Measurements from ENCODE around the gene PARG.
A peak's percentile ranks its signal among the peaks of the same experiment; 100 is the strongest.

Gene PARG

GRCh38 chr10:49776851-49777250 lies 165.0 kb downstream of the PARG start:
- no peak for TF ChIP-seq EP300 (IDR thresholded peaks at IDR 0.05; ENCODE audit: borderline replicate concordance)
- no peak for TF ChIP-seq EGR1 (IDR thresholded peaks at IDR 0.05)
- TF ChIP-seq RAD21 (IDR thresholded peaks at IDR 0.05; ENCODE audit: low read depth), result no peak
- TF ChIP-seq TEAD4 (IDR thresholded peaks at IDR 0.05), result no peak
- TF ChIP-seq REST (IDR thresholded peaks at IDR 0.05; ENCODE audit: low read depth), result peak; percentile 27; the same call in 1 of the 2 replicates

GRCh38 chr10:49775014-49775413 lies 166.8 kb downstream of the PARG start:
- TF ChIP-seq NFIC (IDR thresholded peaks at IDR 0.05) (no peak), FOXM1 (IDR thresholded peaks at IDR 0.05; ENCODE audit: borderline replicate concordance, low read depth) (no peak), REST (IDR thresholded peaks at IDR 0.05; ENCODE audit: low read depth) (no peak), TCF12 (IDR thresholded peaks at IDR 0.05; ENCODE audit: low read depth) (no peak), TAF1 (IDR thresholded peaks at IDR 0.05; ENCODE audit: low read depth) (no peak), RAD21 (IDR thresholded peaks at IDR 0.05; ENCODE audit: low read depth) (no peak), TEAD4 (IDR thresholded peaks at IDR 0.05) (no peak), CREB1 (IDR thresholded peaks at IDR 0.05; ENCODE audit: low read depth) (no peak), CEBPB (IDR thresholded peaks at IDR 0.05) (no peak), EP300 (IDR thresholded peaks at IDR 0.05; ENCODE audit: borderline replicate concordance) (no peak), EGR1 (IDR thresholded peaks at IDR 0.05) (no peak), ZBTB7A (IDR thresholded peaks at IDR 0.05; ENCODE audit: low read depth) (no peak), YY1 (IDR thresholded peaks at IDR 0.05; ENCODE audit: low read depth) (no peak)
- TF ChIP-seq, protein P1, sequence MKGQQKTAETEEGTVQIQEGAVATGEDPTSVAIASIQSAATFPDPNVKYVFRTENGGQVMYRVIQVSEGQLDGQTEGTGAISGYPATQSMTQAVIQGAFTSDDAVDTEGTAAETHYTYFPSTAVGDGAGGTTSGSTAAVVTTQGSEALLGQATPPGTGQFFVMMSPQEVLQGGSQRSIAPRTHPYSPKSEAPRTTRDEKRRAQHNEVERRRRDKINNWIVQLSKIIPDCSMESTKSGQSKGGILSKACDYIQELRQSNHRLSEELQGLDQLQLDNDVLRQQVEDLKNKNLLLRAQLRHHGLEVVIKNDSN (IDR thresholded peaks at IDR 0.05), result no peak
- TF ChIP-seq, protein P2, sequence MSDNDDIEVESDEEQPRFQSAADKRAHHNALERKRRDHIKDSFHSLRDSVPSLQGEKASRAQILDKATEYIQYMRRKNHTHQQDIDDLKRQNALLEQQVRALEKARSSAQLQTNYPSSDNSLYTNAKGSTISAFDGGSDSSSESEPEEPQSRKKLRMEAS (IDR thresholded peaks at IDR 0.05), result no peak

GRCh38 chr10:49769692-49770091 lies 172.1 kb downstream of the PARG start:
- no peak for TF ChIP-seq CEBPB (IDR thresholded peaks at IDR 0.05)
- no peak for TF ChIP-seq RAD21 (IDR thresholded peaks at IDR 0.05; ENCODE audit: low read depth)
- TF ChIP-seq CREB1 (IDR thresholded peaks at IDR 0.05; ENCODE audit: low read depth), result no peak
- TF ChIP-seq EGR1 (IDR thresholded peaks at IDR 0.05), result no peak
- no peak for TF ChIP-seq YY1 (IDR thresholded peaks at IDR 0.05; ENCODE audit: low read depth)
- TF ChIP-seq REST (IDR thresholded peaks at IDR 0.05; ENCODE audit: low read depth), result no peak
- no peak for TF ChIP-seq ZBTB7A (IDR thresholded peaks at IDR 0.05; ENCODE audit: low read depth)

- TF ChIP-seq TEAD4 (IDR thresholded peaks at IDR 0.05) (no peak), CEBPB (IDR thresholded peaks at IDR 0.05) (no peak), ZBTB7A (IDR thresholded peaks at IDR 0.05; ENCODE audit: low read depth) (no peak), EGR1 (IDR thresholded peaks at IDR 0.05) (no peak), CREB1 (IDR thresholded peaks at IDR 0.05; ENCODE audit: low read depth) (no peak), EP300 (IDR thresholded peaks at IDR 0.05; ENCODE audit: borderline replicate concordance) (no peak), YY1 (IDR thresholded peaks at IDR 0.05; ENCODE audit: low read depth) (no peak), FOXM1 (IDR thresholded peaks at IDR 0.05; ENCODE audit: borderline replicate concordance, low read depth) (no peak), TCF12 (IDR thresholded peaks at IDR 0.05; ENCODE audit: low read depth) (no peak), RAD21 (IDR thresholded peaks at IDR 0.05; ENCODE audit: low read depth) (no peak), NFIC (IDR thresholded peaks at IDR 0.05) (no peak), TAF1 (IDR thresholded peaks at IDR 0.05; ENCODE audit: low read depth) (no peak), REST (IDR thresholded peaks at IDR 0.05; ENCODE audit: low read depth) (no peak)
- TF ChIP-seq, protein P2 (IDR thresholded peaks at IDR 0.05), result no peak
- TF ChIP-seq, protein P1 (IDR thresholded peaks at IDR 0.05), result no peak
Measured at GRCh38 chr10:49768731-49769130, 173.1 kb downstream of the PARG start.
